Astrocyte of the cerebellum (primary cell): ENCODE results near the gene HMCN1.

ENCODE experiments used
- DNase-seq: peaks from one replicate; pipeline ENCODE4 v3.0.0-alpha.2; 2011; ENCODE audit warnings: low read depth
- H3K4me3 ChIP-seq: 2 replicates; pipeline ENCODE4 v1.5.1; 2011; ENCODE audit warnings: mild to moderate bottlenecking, low read depth, low read length, moderate library complexity
- in situ Hi-C: cut with HindIII; loops from 2 replicates; pipeline ENCODE4 v1.10.0; 2017; ENCODE audit warnings: low sequenced_read_pairs
- TF ChIP-seq, protein P1 (sequence below): IDR thresholded peaks from 2 replicates; pipeline ENCODE4 v1.5.1; 2012; ENCODE audit warnings: low read length, low read depth, moderate library complexity, mild to moderate bottlenecking; ENCODE audit errors: missing control alignments

Gene HMCN1

DNA sequence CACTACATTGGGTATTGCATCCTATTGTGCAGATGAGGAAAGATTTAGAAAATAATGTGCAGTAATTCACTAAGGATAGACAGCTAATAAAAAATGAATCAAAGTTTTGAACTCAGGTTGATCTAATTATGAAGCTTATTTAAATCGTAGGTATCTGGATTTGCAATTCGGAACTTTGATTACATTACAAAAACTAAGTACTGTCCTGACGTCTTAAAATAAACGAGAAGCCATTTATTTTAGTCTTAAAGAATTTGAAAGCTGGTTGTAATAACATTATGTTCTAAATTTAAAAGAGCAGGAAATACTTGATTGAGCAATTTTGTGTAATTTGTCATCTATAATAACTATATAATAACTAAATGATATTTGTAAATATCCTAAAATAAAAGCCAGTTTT is 404.9 kb downstream of the HMCN1 start:
- in situ Hi-C loops = no loop called here
- no peak overlapping the region for H3K4me3 ChIP-seq
- no peak for DNase-seq
- TF ChIP-seq, protein P1, sequence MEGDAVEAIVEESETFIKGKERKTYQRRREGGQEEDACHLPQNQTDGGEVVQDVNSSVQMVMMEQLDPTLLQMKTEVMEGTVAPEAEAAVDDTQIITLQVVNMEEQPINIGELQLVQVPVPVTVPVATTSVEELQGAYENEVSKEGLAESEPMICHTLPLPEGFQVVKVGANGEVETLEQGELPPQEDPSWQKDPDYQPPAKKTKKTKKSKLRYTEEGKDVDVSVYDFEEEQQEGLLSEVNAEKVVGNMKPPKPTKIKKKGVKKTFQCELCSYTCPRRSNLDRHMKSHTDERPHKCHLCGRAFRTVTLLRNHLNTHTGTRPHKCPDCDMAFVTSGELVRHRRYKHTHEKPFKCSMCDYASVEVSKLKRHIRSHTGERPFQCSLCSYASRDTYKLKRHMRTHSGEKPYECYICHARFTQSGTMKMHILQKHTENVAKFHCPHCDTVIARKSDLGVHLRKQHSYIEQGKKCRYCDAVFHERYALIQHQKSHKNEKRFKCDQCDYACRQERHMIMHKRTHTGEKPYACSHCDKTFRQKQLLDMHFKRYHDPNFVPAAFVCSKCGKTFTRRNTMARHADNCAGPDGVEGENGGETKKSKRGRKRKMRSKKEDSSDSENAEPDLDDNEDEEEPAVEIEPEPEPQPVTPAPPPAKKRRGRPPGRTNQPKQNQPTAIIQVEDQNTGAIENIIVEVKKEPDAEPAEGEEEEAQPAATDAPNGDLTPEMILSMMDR = no peak

DNA sequence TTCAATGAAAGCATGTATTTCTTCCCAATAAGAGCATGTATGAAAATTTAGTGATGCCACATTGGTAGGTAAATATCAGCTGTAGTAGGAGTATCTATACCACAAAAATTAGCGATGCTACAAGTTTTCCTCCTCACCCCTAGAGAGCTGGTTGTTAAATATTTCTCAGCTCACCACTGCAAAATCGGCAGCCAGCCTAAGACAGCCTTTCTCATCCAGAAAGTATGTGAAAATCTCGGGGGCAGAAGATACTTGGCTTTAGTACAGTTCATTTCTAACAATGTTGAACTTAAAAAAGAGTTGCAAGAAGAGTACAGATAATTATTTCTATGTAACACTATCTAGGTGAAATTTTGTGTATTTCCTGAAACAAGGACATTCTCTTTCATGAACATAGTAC is 405.5 kb downstream of the HMCN1 start:
- H3K4me3 ChIP-seq = no peak overlapping the region
- DNase-seq = peak; percentile 23
- in situ Hi-C loops = no loop called here
- TF ChIP-seq, protein P1 = no peak

DNA sequence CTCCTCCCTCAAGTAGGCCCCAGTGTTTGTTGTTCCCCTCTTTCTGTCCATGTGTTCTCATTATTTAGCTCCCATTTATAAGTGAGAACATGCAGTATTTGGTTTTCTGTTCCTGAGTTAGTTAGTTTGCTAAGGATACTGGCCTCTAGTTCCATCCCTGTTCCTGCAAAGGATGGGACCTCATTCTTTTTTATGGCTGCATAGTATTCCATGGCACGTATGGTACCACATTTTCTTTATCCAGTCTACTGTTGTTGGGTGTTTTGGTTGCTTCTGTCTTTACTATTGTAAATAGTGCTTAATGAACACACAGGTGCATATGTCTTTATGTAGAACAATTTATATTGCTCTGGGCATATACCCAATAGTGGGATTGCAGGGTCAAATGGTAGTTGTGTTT is 408.0 kb downstream of the HMCN1 start:
- DNase-seq = no peak
- no peak overlapping the region for H3K4me3 ChIP-seq
- in situ Hi-C loops = no loop called here
- TF ChIP-seq, protein P1 = no peak

DNA sequence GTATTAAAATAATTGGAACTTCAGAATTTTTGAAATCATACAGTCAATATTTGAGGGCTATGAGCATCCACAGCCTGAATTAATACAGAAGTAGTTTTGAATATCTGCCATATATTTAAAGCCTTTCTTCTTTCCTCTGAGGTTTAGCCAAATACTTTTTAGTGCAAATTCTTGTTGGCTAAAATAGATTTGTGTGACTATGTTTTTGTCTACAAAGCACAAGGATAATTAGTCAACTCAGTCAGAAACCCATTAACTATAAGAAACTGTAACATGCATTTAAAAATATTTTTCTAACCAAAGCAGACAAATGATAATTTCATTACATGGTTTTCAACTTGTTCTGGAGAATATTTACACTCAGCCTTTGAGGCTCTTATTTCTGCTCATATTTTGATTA is 408.7 kb downstream of the HMCN1 start:
- no peak overlapping the region for H3K4me3 ChIP-seq
- no peak for DNase-seq
- in situ Hi-C loops = no loop called here
- TF ChIP-seq, protein P1 = no peak

DNA sequence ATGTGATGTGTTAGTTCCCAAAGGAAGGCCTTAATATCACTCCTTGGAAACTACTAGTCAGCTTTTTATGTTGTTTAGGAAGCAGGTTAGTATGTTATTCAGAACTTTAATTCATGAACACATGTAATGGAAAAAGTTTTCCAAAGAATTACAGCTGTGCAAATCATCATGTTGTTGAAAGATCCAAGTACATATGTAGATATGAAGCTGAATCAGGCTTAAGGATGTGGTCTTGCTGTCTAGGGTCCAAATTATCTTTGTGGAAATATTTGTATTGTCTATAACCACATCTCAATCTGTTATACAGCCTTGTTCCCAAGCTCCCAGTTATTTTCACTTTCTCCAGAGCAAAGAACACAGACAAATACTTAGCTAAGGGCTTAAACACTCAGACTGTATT is 409.3 kb downstream of the HMCN1 start:
- no peak overlapping the region for H3K4me3 ChIP-seq
- in situ Hi-C loops = no loop called here
- TF ChIP-seq, protein P1 = no peak
- peak; percentile 24 for DNase-seq

DNA sequence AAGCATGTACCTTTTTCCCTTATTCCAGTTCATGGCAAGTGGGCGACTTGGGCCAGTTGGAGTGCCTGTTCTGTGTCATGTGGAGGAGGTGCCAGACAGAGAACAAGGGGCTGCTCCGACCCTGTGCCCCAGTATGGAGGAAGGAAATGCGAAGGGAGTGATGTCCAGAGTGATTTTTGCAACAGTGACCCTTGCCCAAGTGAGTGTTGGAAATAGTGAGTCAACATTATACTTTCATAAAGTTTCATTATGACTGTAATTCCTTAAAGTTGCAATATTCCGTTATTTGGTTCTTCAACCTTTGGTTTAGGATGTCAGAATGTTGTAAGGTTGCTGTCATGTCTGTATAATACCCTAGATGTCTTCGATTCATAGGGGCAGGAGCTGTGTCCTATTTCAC is 410.3 kb downstream of the HMCN1 start:
- DNase-seq = no peak
- in situ Hi-C loops = no loop called here

DNA sequence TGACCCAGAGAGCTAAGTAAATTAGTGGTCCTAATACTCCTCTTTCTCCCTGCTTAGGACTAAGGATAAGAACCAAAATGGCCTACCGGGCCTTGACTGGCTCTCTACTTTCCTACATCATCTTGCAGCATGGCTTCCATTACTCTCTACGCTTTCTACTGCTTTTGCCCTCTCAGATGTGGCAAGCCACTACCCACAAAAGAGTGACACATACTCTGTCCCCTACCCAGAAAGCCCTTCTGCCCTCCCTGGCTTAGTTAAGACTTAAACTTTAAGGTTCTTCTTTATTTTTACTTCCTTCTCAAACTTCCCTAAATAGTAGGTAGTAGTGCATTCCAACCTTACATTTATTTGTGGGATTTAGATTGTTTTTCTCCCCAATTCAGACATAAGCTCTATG is 412.8 kb downstream of the HMCN1 start:
- DNase-seq = no peak
- no peak overlapping the region for H3K4me3 ChIP-seq
- TF ChIP-seq, protein P1 = no peak
- in situ Hi-C loops = no loop called here

More for the DNA sequence above, 410.3 kb downstream of the HMCN1 start:
- TF ChIP-seq, protein P1 = no peak
- no peak overlapping the region for H3K4me3 ChIP-seq
